ENCODE measurements around the gene POFUT2. TPM values are rescaled to one million over a fixed set of nuclear protein-coding genes. Genes with fewer than 3 reads are reported as not detected.

The POFUT2 gene
- total RNA-seq, 2 donors from 2014 or later = 49.0 to 73.3 TPM

DNA sequence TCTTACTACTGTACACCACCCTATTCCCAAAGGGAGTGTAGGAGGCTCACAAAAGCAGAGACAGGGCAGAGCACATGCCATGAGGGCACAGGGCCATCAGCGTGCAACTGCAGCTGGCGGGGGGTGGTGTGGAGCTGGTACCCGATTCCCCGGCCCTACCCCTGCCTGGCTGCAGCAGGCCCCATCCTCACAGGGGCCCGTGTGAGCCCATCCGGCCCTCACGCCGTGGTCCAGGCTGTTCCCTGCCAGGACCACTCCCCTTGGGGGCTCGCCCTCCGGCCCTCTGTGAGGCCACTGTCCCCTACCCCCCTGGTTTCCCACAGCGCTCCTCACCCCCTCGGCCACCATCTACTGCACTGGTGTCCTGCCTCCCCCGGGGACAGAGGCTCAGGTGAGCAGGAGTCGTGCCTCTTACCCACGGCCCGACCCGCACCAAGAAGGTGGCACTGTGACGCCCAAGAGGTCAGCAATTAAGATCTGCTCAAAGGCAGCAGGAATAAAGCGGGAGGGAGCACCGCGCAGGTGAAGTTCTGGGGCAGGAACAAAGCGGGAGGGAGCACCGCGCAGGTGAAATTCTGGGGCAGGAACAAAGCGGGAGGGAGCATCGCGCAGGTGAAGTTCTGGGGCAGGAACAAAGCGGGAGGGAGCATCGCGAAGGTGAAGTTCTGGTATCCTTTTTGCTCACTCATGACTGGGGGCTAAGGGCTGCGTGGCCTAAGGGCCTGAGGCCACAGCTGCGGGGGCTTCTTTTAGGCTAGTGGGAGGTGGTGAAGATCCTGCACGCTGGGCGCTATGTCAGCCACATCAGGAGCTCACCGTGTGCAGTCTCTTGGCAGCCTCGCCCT lies 3.9 kb downstream of the POFUT2 start:
- Histone ChIP-seq H3K27ac (ENCODE audit: low read depth, low read length) (no peak overlapping the region), H3K4me1 (ENCODE audit: control insufficient read depth, insufficient read depth, low read length) (peaks cover 3% of the 10 kb centered on the region), H3K9ac (ENCODE audit: extremely low read depth, low read length, poor library complexity, severe bottlenecking) (no peak overlapping the region), H3K9me3 (ENCODE audit: control insufficient read depth, low read length) (no peaks in the 10 kb centered on the region), H3K36me3 (ENCODE audit: control insufficient read depth, insufficient read depth, low read length) (peaks cover 67% of the 10 kb centered on the region), H3K4me3 (ENCODE audit: low read length) (no peak overlapping the region), H3K27me3 (ENCODE audit: control insufficient read depth, insufficient read depth, low read length, poor library complexity, severe bottlenecking) (no peaks in the 10 kb centered on the region)
- 94% methylated on average over 24 to 36 of the region's 36 CpGs for WGBS, 2 experiments (ENCODE audit: insufficient coverage in 1 of 2, insufficient read length in 1 of 2)
- Mint-ChIP-seq H3K9me3 (no peaks in the 10 kb centered on the region), H3K27ac (no peak overlapping the region), H3K36me3 (ENCODE audit: low read depth) (peaks cover 58% of the 10 kb centered on the region), H3K4me3 (no peak overlapping the region), H3K4me1 (peaks cover 5% of the 10 kb centered on the region), H3K27me3 (ENCODE audit: insufficient read depth) (no peaks in the 10 kb centered on the region)
- peak; percentile 38 for DNase-seq
- TF ChIP-seq, protein P1, sequence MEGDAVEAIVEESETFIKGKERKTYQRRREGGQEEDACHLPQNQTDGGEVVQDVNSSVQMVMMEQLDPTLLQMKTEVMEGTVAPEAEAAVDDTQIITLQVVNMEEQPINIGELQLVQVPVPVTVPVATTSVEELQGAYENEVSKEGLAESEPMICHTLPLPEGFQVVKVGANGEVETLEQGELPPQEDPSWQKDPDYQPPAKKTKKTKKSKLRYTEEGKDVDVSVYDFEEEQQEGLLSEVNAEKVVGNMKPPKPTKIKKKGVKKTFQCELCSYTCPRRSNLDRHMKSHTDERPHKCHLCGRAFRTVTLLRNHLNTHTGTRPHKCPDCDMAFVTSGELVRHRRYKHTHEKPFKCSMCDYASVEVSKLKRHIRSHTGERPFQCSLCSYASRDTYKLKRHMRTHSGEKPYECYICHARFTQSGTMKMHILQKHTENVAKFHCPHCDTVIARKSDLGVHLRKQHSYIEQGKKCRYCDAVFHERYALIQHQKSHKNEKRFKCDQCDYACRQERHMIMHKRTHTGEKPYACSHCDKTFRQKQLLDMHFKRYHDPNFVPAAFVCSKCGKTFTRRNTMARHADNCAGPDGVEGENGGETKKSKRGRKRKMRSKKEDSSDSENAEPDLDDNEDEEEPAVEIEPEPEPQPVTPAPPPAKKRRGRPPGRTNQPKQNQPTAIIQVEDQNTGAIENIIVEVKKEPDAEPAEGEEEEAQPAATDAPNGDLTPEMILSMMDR (conservative IDR thresholded peaks at IDR 0.05) = no peak

- Mint-ChIP-seq H3K4me3 (no peak overlapping the region), H3K27ac (no peak overlapping the region), H3K36me3 (ENCODE audit: low read depth) (peaks cover 65% of the 10 kb centered on the region), H3K4me1 (peaks cover 2% of the 10 kb centered on the region), H3K27me3 (ENCODE audit: insufficient read depth) (no peaks in the 10 kb centered on the region), H3K9me3 (no peaks in the 10 kb centered on the region)
- TF ChIP-seq, protein P1 (conservative IDR thresholded peaks at IDR 0.05) = no peak
- peaks cover 74% of the 10 kb centered on the region for H3K36me3 ChIP-seq (ENCODE audit: control insufficient read depth, insufficient read depth, low read length)
- H3K9ac ChIP-seq (ENCODE audit: extremely low read depth, low read length, poor library complexity, severe bottlenecking) = no peak overlapping the region
- H3K4me1 ChIP-seq (ENCODE audit: control insufficient read depth, insufficient read depth, low read length) = no peaks in the 10 kb centered on the region
- no peak overlapping the region for H3K27ac ChIP-seq (ENCODE audit: low read depth, low read length)
- peak; percentile 29 for DNase-seq
- no peaks in the 10 kb centered on the region for H3K9me3 ChIP-seq (ENCODE audit: control insufficient read depth, low read length)
- H3K4me3 ChIP-seq (ENCODE audit: low read length) = no peak overlapping the region
- H3K27me3 ChIP-seq (ENCODE audit: control insufficient read depth, insufficient read depth, low read length, poor library complexity, severe bottlenecking) = no peaks in the 10 kb centered on the region
- WGBS, 2 experiments (ENCODE audit: insufficient coverage in 1 of 2, insufficient read length in 1 of 2) = 97 to 98% methylated on average over 11 to 16 of the region's 31 CpGs
These were observed 4.6 kb downstream of the POFUT2 start for GRCh38 chr21:45283035-45283610.

GRCh38 chr21:45282283-45283034 lies 5.2 kb downstream of the POFUT2 start:
- H3K9me3 Mint-ChIP-seq = no peaks in the 10 kb centered on the region
- DNase-seq = no peak
- Histone ChIP-seq H3K4me1 (ENCODE audit: control insufficient read depth, insufficient read depth, low read length) (no peaks in the 10 kb centered on the region), H3K9me3 (ENCODE audit: control insufficient read depth, low read length) (no peaks in the 10 kb centered on the region), H3K27ac (ENCODE audit: low read depth, low read length) (no peak overlapping the region), H3K36me3 (ENCODE audit: control insufficient read depth, insufficient read depth, low read length) (peaks cover 80% of the 10 kb centered on the region), H3K9ac (ENCODE audit: extremely low read depth, low read length, poor library complexity, severe bottlenecking) (no peak overlapping the region), H3K4me3 (ENCODE audit: low read length) (no peak overlapping the region), H3K27me3 (ENCODE audit: control insufficient read depth, insufficient read depth, low read length, poor library complexity, severe bottlenecking) (no peaks in the 10 kb centered on the region)
- H3K4me1 Mint-ChIP-seq = peaks cover 2% of the 10 kb centered on the region
- H3K27me3 Mint-ChIP-seq (ENCODE audit: insufficient read depth) = no peaks in the 10 kb centered on the region
- no peak overlapping the region for H3K4me3 Mint-ChIP-seq
- TF ChIP-seq, protein P1 (conservative IDR thresholded peaks at IDR 0.05) = no peak
- H3K36me3 Mint-ChIP-seq (ENCODE audit: low read depth) = peaks cover 68% of the 10 kb centered on the region
- H3K27ac Mint-ChIP-seq = no peak overlapping the region
- 94 to 95% methylated on average over 15 to 22 of the region's 22 CpGs for WGBS, 2 experiments (ENCODE audit: insufficient coverage in 1 of 2, insufficient read length in 1 of 2)

Data from endodermal cell (in vitro differentiated cells).